ENCODE results near the gene LILRA5.

The LILRA5 gene

DNA sequence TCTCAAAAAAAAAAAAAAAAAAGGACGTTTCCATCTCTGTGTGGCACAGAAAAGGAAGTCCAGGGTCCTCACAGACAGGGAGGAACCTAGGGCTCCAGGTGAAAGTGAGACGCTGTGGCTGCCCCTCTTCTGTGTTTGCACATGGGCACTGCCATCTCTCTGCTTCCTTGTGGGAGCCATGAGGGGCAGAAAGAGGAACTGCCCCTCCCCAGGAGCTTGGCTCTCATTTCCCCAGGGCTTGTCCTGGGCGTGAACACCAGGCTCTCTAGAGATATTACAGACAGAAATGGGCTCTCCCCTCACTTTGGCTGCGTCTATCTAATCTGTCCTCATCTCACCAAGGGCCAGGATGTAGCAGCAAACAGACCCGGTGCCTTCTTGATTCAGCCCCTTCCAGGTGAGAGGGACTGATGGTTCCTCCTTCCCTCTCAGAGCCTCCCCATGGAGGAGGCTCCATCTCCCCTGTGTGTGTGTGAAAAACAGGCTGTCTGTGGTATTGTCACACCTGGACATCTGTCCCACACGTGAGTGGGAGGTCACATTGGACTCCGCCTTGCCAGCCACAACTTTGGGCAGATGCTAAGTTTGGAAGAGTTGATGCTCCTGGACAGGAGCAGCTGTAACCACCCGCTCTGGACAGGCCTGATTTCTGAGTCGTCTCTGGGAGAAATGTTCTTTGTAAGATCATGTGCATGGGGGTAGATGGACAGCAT is 26.8 kb upstream of the LILRA5 start:
- H3K4me3 ChIP-seq (ENCODE audit: low read depth, low read length) = no peak overlapping the region
- DNase-seq (ENCODE audit: low read depth) = no peak
- TF ChIP-seq, protein P1, sequence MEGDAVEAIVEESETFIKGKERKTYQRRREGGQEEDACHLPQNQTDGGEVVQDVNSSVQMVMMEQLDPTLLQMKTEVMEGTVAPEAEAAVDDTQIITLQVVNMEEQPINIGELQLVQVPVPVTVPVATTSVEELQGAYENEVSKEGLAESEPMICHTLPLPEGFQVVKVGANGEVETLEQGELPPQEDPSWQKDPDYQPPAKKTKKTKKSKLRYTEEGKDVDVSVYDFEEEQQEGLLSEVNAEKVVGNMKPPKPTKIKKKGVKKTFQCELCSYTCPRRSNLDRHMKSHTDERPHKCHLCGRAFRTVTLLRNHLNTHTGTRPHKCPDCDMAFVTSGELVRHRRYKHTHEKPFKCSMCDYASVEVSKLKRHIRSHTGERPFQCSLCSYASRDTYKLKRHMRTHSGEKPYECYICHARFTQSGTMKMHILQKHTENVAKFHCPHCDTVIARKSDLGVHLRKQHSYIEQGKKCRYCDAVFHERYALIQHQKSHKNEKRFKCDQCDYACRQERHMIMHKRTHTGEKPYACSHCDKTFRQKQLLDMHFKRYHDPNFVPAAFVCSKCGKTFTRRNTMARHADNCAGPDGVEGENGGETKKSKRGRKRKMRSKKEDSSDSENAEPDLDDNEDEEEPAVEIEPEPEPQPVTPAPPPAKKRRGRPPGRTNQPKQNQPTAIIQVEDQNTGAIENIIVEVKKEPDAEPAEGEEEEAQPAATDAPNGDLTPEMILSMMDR (IDR thresholded peaks at IDR 0.05; ENCODE audit: low read depth, low read length, missing control alignments) = no peak
- in situ Hi-C loops (cut with HindIII; ENCODE audit: low sequenced_read_pairs) = no loop called here

DNA sequence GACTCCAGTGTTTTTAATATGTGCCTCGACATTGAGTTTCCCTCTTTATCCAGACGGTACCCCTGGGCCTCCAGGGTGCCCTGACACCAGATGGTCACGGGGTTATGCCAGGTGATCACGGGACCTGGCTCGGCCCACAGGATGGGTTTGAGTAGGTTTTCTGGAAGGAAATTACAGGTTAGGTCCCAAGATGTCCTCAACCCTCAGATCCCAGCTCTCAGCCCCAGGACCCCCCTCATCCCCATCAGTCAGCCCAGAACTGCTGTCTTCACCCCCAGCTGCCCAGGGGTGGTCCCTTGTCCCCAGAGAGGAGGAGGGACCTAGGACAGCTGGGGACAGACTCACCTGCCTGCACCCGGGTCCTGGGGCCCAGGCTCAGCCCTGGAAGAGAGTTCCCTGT is 25.6 kb upstream of the LILRA5 start:
- TF ChIP-seq, protein P1 (IDR thresholded peaks at IDR 0.05; ENCODE audit: low read depth, low read length, missing control alignments) = no peak
- in situ Hi-C loops (cut with HindIII; ENCODE audit: low sequenced_read_pairs) = no loop called here
- H3K4me3 ChIP-seq (ENCODE audit: low read depth, low read length) = no peak overlapping the region
- DNase-seq (ENCODE audit: low read depth) = no peak

DNA sequence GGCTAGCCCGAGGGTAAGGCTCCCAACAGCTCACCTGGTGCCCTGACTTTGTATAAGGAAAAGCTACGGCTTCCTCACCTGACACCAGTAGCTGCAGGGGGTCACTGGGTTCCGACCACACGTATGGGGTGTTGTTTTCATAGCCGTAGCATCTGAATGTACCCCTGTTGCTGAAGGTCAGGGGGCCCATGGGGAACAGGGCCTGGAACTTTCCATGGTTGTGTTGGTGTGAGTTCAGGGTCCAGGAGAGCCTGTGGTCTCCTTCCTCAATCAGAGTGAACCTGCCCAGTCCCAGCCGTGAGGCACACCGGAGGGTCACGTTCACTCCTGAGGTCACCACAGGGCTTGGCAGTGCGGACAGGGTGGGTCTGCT is 24.9 kb upstream of the LILRA5 start:
- no peak for DNase-seq (ENCODE audit: low read depth)
- in situ Hi-C loops (cut with HindIII; ENCODE audit: low sequenced_read_pairs) = no loop called here
- no peak overlapping the region for H3K4me3 ChIP-seq (ENCODE audit: low read depth, low read length)
- TF ChIP-seq, protein P1 (IDR thresholded peaks at IDR 0.05; ENCODE audit: low read depth, low read length, missing control alignments) = no peak

DNA sequence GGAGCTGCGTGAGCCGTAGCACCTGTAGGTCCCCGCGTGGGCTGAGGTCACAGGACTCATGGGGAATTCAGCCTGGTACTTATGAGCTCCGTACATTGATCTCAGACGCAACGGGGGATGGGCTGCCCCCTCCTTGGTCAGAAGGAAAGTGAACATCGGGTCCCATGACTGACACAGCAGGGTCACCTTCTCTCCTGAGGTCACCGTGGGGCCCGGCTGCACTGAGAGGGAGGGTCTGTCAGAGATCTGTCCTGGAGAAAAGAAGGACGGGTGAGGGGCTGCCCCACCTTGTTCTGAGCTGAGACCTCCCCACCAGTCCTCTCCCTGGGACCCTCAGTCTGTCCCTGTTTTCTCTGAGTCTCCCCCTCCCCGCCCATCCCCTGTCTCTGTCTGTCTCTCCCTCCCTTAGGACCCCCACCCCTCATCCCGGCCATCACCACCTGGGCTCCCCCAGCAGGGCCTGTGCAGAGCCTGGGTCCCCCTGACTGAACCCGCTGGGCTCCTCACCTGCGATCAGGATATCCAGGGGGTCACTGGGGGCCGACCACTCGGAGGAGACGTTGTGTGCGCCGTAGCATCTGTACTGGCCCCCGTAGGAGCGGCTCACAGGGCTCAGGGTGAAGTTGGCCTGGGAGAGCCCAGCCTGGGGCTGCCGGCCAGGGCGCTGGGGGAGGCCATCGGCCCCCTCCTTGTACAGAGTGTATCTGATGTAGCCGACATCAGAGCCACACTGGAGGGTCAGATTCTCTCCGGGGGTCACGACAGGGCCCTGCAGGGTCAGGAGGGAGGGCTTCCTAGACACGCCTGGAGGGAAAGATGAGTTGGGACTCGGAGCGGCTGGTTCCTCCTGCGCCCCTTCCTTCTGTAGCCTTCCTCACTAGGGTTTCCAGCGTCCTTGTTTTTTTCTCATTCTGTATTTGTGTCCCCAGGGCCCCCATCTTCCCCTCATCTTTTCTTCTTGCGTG is 24.2 kb upstream of the LILRA5 start:
- TF ChIP-seq, protein P1 (IDR thresholded peaks at IDR 0.05; ENCODE audit: low read depth, low read length, missing control alignments) = no peak
- DNase-seq (ENCODE audit: low read depth) = no peak
- H3K4me3 ChIP-seq (ENCODE audit: low read depth, low read length) = no peak overlapping the region
- in situ Hi-C loops (cut with HindIII; ENCODE audit: low sequenced_read_pairs) = no loop called here

DNA sequence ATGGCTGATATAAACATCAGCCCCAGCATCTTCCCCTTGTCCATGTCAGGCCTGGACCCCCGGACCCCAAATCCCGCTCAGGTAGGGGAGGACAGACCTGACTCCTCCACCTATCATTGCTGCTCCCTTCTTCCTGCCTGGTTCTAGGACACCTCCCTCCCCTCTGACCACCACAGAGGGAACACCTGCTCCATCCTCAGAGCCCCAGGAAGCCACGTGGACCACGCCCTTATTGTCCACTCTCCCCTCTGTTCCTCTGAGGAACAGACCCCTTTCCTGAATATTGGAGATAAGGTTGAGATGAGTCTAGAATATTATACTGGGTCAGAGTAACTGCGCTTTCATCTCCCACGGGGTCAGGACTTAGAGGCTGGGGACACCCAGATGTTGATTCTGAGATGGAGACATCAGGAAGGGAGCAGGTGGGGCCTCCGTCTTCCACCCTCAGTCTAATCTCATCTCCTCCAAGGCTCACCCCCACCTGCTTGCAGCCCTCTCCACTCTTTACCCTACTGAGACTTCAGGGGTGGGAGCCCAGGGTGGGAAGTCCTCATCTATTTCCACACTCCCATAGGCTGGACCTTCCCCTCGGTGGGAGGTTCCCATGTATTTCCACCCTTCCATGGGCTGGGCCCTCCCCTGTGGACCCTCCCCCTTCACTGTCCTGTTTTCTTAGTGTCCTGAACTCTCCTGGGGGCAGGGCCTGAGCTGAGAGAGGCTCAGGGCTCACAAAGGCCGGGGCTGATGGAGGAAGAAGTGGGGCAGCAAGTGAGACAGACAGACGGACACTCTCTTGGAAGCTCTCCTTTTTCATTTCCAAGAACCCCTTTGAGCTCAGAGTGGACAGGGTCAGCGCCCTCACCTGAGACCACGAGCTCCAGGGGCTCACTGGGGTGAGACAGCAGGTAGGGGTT is 23.3 kb upstream of the LILRA5 start:
- in situ Hi-C loops (cut with HindIII; ENCODE audit: low sequenced_read_pairs) = no loop called here

More for the DNA sequence above, 23.3 kb upstream of the LILRA5 start:
- DNase-seq (ENCODE audit: low read depth) = no peak
- TF ChIP-seq, protein P1 (IDR thresholded peaks at IDR 0.05; ENCODE audit: low read depth, low read length, missing control alignments) = no peak
- H3K4me3 ChIP-seq (ENCODE audit: low read depth, low read length) = no peak overlapping the region

Measured in astrocyte of the cerebellum (primary cell).